Liver (tissue), 9 donors: ENCODE data around the gene GRIFIN. TPM values are rescaled to one million over a fixed set of nuclear protein-coding genes. Genes with fewer than 3 reads are reported as not detected.

Source experiments
- DNase-seq: peaks from one replicate; pipeline ENCODE4 v3.0.0-alpha.2; 2017; ENCODE audit warnings: low spot score
- H3K27ac ChIP-seq, 2 donors: one replicate each; pipeline ENCODE4 v1.7.0; 2013; ENCODE audit warnings: inconsistent platforms in 2 of 2, low read length in 2 of 2, control low read depth in 1 of 2, low read depth in 1 of 2, mild to moderate bottlenecking in 1 of 2
- H3K27me3 ChIP-seq, 4 donors: one replicate each; pipeline versions ENCODE4 v1.6.1 to v1.7.0; 2013; ENCODE audit warnings: low read length in 3 of 4, inconsistent platforms in 1 of 4, mild to moderate bottlenecking in 1 of 4, moderate library complexity in 1 of 4; ENCODE audit not compliant: control insufficient read depth in 4 of 4, insufficient read depth in 4 of 4
- H3K36me3 ChIP-seq, 4 donors: one replicate each; pipeline versions ENCODE4 v1.6.1 to v1.7.0; 2013; ENCODE audit warnings: low read length in 3 of 4, mild to moderate bottlenecking in 3 of 4, low read depth in 1 of 4, moderate library complexity in 1 of 4; ENCODE audit not compliant: control insufficient read depth in 4 of 4, insufficient read depth in 3 of 4
- H3K4me1 ChIP-seq, 4 donors: one replicate each; pipeline versions ENCODE4 v1.6.1 to v1.7.0; 2013; ENCODE audit warnings: low read length in 3 of 4, mild to moderate bottlenecking in 3 of 4, moderate library complexity in 1 of 4; ENCODE audit not compliant: control insufficient read depth in 4 of 4, insufficient read depth in 4 of 4
- H3K4me3 ChIP-seq, 3 donors: one replicate each; pipeline versions ENCODE4 v1.6.1 to v1.7.0; 2013; ENCODE audit warnings: low read length in 3 of 3, control low read depth in 1 of 3, low read depth in 1 of 3, mild to moderate bottlenecking in 1 of 3
- H3K9ac ChIP-seq, 2 donors: one replicate each; pipeline ENCODE4 v1.7.0; 2013; ENCODE audit warnings: low read length in 2 of 2, mild to moderate bottlenecking in 2 of 2, moderate library complexity in 2 of 2, control low read depth in 1 of 2, low read depth in 1 of 2
- H3K9me3 ChIP-seq, 4 donors: one replicate each; pipeline versions ENCODE4 v1.6.1 to v1.7.0; 2013; ENCODE audit warnings: low read length in 3 of 4; ENCODE audit not compliant: control insufficient read depth in 4 of 4
- EGR1 ChIP-seq, 2 donors: IDR thresholded peaks; 2 replicates each; pipeline ENCODE4 v1.6.1; 2016 to 2018; ENCODE audit warnings: antibody characterized with exemption in 2 of 2, low read depth in 2 of 2
- FOXA1 ChIP-seq: IDR thresholded peaks from 2 replicates; pipeline ENCODE4 v1.6.1; 2016; ENCODE audit warnings: antibody characterized with exemption
- FOXA2 ChIP-seq: IDR thresholded peaks from 2 replicates; pipeline ENCODE4 v1.6.1; 2016; ENCODE audit warnings: antibody characterized with exemption
- GABPA ChIP-seq, 2 donors: IDR thresholded peaks in 1 of 2; conservative IDR thresholded peaks in 1 of 2; 2 replicates each; pipeline ENCODE4 v1.6.1; 2016; ENCODE audit warnings: antibody characterized with exemption in 2 of 2, mild to moderate bottlenecking in 1 of 2, moderate library complexity in 1 of 2
- HNF4A ChIP-seq, 2 donors: conservative IDR thresholded peaks; 2 replicates each; pipeline ENCODE4 v1.6.1; 2016; ENCODE audit warnings: antibody characterized with exemption in 2 of 2, mild to moderate bottlenecking in 2 of 2
- HNF4G ChIP-seq: IDR thresholded peaks from 2 replicates; pipeline ENCODE4 v1.6.1; 2016; ENCODE audit warnings: antibody characterized with exemption
- JUND ChIP-seq, 2 donors: IDR thresholded peaks; 2 replicates each; pipeline ENCODE4 v1.6.1; 2016; ENCODE audit warnings: antibody characterized with exemption in 2 of 2
- NR2F2 ChIP-seq: IDR thresholded peaks from 2 replicates; pipeline ENCODE4 v1.6.1; 2016; ENCODE audit warnings: antibody characterized with exemption
- RAD21 ChIP-seq, 2 donors: IDR thresholded peaks; 2 replicates each; pipeline ENCODE4 v1.6.1; 2016; ENCODE audit warnings: antibody characterized with exemption in 2 of 2, mild to moderate bottlenecking in 2 of 2
- RXRA ChIP-seq, 2 donors: IDR thresholded peaks; 2 replicates each; pipeline ENCODE4 v1.6.1; 2017 to 2018; ENCODE audit warnings: antibody characterized with exemption in 2 of 2, mild to moderate bottlenecking in 1 of 2
- SP1 ChIP-seq: IDR thresholded peaks from 2 replicates; pipeline ENCODE4 v1.6.1; 2018; ENCODE audit warnings: antibody characterized with exemption, mild to moderate bottlenecking
- TAF1 ChIP-seq: conservative IDR thresholded peaks from 2 replicates; pipeline ENCODE4 v1.6.1; 2016; ENCODE audit warnings: antibody characterized with exemption, mild to moderate bottlenecking
- YY1 ChIP-seq: IDR thresholded peaks from 2 replicates; pipeline ENCODE4 v1.6.1; 2016; ENCODE audit warnings: antibody characterized with exemption, mild to moderate bottlenecking
- ZBTB33 ChIP-seq: IDR thresholded peaks from 2 replicates; pipeline ENCODE4 v1.6.1; 2016; ENCODE audit warnings: antibody characterized with exemption
- WGBS: extraction: QIAGEN DNeasy Blood & Tissue Kit; methylation state at CpG from one replicate; pipeline ENCODE4 v1.1.7; 2013; 5-methylcytosine and 5-hydroxymethylcytosine counted together
- polyA plus RNA-seq, 2 donors: library from polyadenylated mRNA; stranded (reverse) in 1 of 2; unstranded in 1 of 2; fragments of 200-250 nt in 1 of 2; fragments of >200 nt in 1 of 2; fragmentation: Nextera tagmentation in 1 of 2; extraction: Ambion mirVana in 1 of 2; gene quantifications; one replicate each; pipeline versions ENCODE4 v1.2.1 to v1.2.3, GENCODE V29; 2013 to 2015
- total RNA-seq, 2 donors: library from RNA; depleted of rRNA; stranded (reverse); fragments of >200 nt; gene quantifications; one replicate each; pipeline ENCODE4 v1.2.3, GENCODE V29; 2014
- TF ChIP-seq, protein P1 (sequence below): IDR thresholded peaks from 2 replicates; pipeline ENCODE4 v1.6.1; 2016; ENCODE audit warnings: antibody characterized with exemption
- TF ChIP-seq, protein P2 (sequence below): IDR thresholded peaks from 2 replicates; pipeline ENCODE4 v1.6.1; 2016; ENCODE audit warnings: antibody characterized with exemption, mild to moderate bottlenecking
- TF ChIP-seq, protein P3 (sequence below): fragments of 150-350 bp; IDR thresholded peaks from 2 replicates; pipeline ENCODE4 v1.5.1; 2017; ENCODE audit warnings: improper control_type of control experiment, low read depth, low read length; ENCODE audit not compliant: missing input control
- TF ChIP-seq, protein P4 (sequence below): IDR thresholded peaks from 2 replicates; pipeline ENCODE4 v1.6.1; 2016; ENCODE audit warnings: antibody characterized with exemption
- donor health status: healthy.
- donor health status: healthy.
- donor health status: healthy.
- donor health status: healthy.
- donor health status: healthy.

Gene GRIFIN
- total and polyA plus RNA-seq, 4 donors, result not detected

DNA sequence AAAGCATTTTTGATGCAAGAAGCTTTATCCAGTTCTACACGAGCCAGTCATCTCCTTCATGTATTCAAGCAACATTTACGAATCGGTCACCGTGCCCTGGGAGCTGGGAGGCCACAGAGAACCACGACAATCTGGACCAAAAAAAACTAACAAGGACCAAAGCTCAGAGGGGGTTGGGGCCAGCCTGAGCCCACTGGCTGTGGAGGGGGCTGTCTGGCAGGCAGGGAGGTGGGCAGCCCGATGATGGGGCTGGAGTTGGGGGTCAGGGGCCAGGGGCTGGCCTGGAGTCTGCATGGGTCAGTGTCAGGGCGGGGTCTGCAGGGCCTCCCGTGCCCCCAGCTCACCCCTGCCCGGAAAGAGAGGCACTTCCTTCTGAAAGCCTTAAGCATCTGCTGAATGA is 12.5 kb upstream of the GRIFIN start:
- H3K4me1 ChIP-seq, result peaks cover 0 to 7% (median 0%) of the 10 kb centered on the region in 4 donors
- no peak for TF ChIP-seq EGR1 (IDR thresholded peaks at IDR 0.05; ENCODE audit: low read depth in 2 of 2)
- TF ChIP-seq JUND (IDR thresholded peaks at IDR 0.05), result no peak
- TF ChIP-seq, protein P1, sequence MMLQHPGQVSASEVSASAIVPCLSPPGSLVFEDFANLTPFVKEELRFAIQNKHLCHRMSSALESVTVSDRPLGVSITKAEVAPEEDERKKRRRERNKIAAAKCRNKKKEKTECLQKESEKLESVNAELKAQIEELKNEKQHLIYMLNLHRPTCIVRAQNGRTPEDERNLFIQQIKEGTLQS, result no peak
- TF ChIP-seq, protein P2, sequence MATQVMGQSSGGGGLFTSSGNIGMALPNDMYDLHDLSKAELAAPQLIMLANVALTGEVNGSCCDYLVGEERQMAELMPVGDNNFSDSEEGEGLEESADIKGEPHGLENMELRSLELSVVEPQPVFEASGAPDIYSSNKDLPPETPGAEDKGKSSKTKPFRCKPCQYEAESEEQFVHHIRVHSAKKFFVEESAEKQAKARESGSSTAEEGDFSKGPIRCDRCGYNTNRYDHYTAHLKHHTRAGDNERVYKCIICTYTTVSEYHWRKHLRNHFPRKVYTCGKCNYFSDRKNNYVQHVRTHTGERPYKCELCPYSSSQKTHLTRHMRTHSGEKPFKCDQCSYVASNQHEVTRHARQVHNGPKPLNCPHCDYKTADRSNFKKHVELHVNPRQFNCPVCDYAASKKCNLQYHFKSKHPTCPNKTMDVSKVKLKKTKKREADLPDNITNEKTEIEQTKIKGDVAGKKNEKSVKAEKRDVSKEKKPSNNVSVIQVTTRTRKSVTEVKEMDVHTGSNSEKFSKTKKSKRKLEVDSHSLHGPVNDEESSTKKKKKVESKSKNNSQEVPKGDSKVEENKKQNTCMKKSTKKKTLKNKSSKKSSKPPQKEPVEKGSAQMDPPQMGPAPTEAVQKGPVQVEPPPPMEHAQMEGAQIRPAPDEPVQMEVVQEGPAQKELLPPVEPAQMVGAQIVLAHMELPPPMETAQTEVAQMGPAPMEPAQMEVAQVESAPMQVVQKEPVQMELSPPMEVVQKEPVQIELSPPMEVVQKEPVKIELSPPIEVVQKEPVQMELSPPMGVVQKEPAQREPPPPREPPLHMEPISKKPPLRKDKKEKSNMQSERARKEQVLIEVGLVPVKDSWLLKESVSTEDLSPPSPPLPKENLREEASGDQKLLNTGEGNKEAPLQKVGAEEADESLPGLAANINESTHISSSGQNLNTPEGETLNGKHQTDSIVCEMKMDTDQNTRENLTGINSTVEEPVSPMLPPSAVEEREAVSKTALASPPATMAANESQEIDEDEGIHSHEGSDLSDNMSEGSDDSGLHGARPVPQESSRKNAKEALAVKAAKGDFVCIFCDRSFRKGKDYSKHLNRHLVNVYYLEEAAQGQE, result no peak
- no peak overlapping the region for H3K9ac ChIP-seq
- WGBS, result 44% methylated on average over 9 of the region's 9 CpGs
- no peak overlapping the region for H3K27ac ChIP-seq
- H3K4me3 ChIP-seq, result no peak overlapping the region
- H3K36me3 ChIP-seq, result no peaks in the 10 kb centered on the region
- DNase-seq, result no peak
- no peaks in the 10 kb centered on the region for H3K9me3 ChIP-seq
- no peaks in the 10 kb centered on the region for H3K27me3 ChIP-seq

GRCh38 chr7:2488272-2488645 is 12.1 kb upstream of the GRIFIN start:
- H3K36me3 ChIP-seq, result no peaks in the 10 kb centered on the region
- no peak overlapping the region for H3K27ac ChIP-seq
- no peak for DNase-seq
- peaks cover 0 to 7% (median 0%) of the 10 kb centered on the region in 4 donors for H3K4me1 ChIP-seq
- 76% methylated on average over 8 of the region's 8 CpGs for WGBS
- no peak overlapping the region for H3K4me3 ChIP-seq
- no peak for TF ChIP-seq YY1
- no peak for TF ChIP-seq SP1
- no peak for TF ChIP-seq HNF4G
- no peak for TF ChIP-seq FOXA2
- TF ChIP-seq, protein P3, sequence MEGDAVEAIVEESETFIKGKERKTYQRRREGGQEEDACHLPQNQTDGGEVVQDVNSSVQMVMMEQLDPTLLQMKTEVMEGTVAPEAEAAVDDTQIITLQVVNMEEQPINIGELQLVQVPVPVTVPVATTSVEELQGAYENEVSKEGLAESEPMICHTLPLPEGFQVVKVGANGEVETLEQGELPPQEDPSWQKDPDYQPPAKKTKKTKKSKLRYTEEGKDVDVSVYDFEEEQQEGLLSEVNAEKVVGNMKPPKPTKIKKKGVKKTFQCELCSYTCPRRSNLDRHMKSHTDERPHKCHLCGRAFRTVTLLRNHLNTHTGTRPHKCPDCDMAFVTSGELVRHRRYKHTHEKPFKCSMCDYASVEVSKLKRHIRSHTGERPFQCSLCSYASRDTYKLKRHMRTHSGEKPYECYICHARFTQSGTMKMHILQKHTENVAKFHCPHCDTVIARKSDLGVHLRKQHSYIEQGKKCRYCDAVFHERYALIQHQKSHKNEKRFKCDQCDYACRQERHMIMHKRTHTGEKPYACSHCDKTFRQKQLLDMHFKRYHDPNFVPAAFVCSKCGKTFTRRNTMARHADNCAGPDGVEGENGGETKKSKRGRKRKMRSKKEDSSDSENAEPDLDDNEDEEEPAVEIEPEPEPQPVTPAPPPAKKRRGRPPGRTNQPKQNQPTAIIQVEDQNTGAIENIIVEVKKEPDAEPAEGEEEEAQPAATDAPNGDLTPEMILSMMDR, result no peak
- TF ChIP-seq NR2F2, result no peak
- no peak for TF ChIP-seq TAF1
- TF ChIP-seq ZBTB33, result no peak
- no peak for TF ChIP-seq JUND (IDR thresholded peaks at IDR 0.05)
- no peak for TF ChIP-seq HNF4A (conservative IDR thresholded peaks at IDR 0.05)
- no peak for TF ChIP-seq EGR1 (IDR thresholded peaks at IDR 0.05; ENCODE audit: low read depth in 2 of 2)
- TF ChIP-seq, protein P1, result no peak
- no peak for TF ChIP-seq RXRA (IDR thresholded peaks at IDR 0.05)
- no peak for TF ChIP-seq FOXA1
- TF ChIP-seq, protein P4, sequence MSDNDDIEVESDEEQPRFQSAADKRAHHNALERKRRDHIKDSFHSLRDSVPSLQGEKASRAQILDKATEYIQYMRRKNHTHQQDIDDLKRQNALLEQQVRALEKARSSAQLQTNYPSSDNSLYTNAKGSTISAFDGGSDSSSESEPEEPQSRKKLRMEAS, result no peak
- TF ChIP-seq GABPA (IDR thresholded peaks at IDR 0.05 in 1 of 2, conservative IDR thresholded peaks at IDR 0.05 in 1 of 2), result no peak
- TF ChIP-seq, protein P2, result no peak
- TF ChIP-seq RAD21 (IDR thresholded peaks at IDR 0.05), result no peak
- no peak overlapping the region for H3K9ac ChIP-seq
- peaks cover 0 to 4% (median under 1%) of the 10 kb centered on the region in 4 donors for H3K9me3 ChIP-seq
- no peaks in the 10 kb centered on the region for H3K27me3 ChIP-seq
